Heart right ventricle (tissue), 16 donors: Measurements from ENCODE around the gene IBA57. TPM values are rescaled to one million over a fixed set of nuclear protein-coding genes. Genes with fewer than 3 reads are reported as not detected.
A peak's percentile ranks its signal among the peaks of the same experiment; 100 is the strongest.

Source experiments
- ATAC-seq, 8 donors: fragments of 200-7000 bp; cut with Tn5 transposase; one replicate each; pipeline ENCODE4 v1.9.1; 2020; ENCODE audit warnings: mild to moderate bottlenecking in 8 of 8, moderate library complexity in 8 of 8, moderate number of reproducible peaks in 1 of 8
- DNase-seq, 2 donors: peaks; one replicate each; pipeline ENCODE4 v3.0.0-alpha.2; 2020
- H3K27ac ChIP-seq, 10 donors: fragments of 200-600 bp; sonication (generic) in 2 of 10; one replicate each; pipeline versions ENCODE4 v1.5.0 to v1.8.0; 2020 to 2022; ENCODE audit warnings: mild to moderate bottlenecking in 3 of 10
- H3K27me3 ChIP-seq, 7 donors: fragments of 200-600 bp; one replicate each; pipeline ENCODE4 v1.8.0; 2021 to 2022; ENCODE audit warnings: mild to moderate bottlenecking in 2 of 7
- H3K36me3 ChIP-seq, 9 donors: fragments of 200-600 bp; sonication (generic) in 1 of 9; one replicate each; pipeline versions ENCODE4 v1.5.0 to v1.8.0; 2020 to 2022; ENCODE audit warnings: mild to moderate bottlenecking in 2 of 9
- H3K4me1 ChIP-seq, 9 donors: fragments of 200-600 bp; sonication (generic) in 1 of 9; one replicate each; pipeline versions ENCODE4 v1.5.0 to v1.8.0; 2020 to 2022; ENCODE audit warnings: mild to moderate bottlenecking in 4 of 9
- H3K4me3 ChIP-seq, 10 donors: fragments of 200-600 bp; sonication (generic) in 2 of 10; one replicate each; pipeline versions ENCODE4 v1.5.0 to v1.8.0; 2020 to 2022; ENCODE audit warnings: mild to moderate bottlenecking in 7 of 10, moderate library complexity in 2 of 10
- H3K9me3 ChIP-seq, 11 donors: fragments of 200-600 bp in 10 of 11; sonication (generic) in 2 of 11; one replicate each; pipeline versions ENCODE4 v1.5.0 to v1.8.0; 2013 to 2022; ENCODE audit warnings: mild to moderate bottlenecking in 2 of 11, control low read depth in 1 of 11, moderate library complexity in 1 of 11
- WGBS, 2 donors: extraction: QIAGEN DNeasy Blood & Tissue Kit; methylation state at CpG; one replicate each; pipeline ENCODE4 v1.1.7; 2013; ENCODE audit warnings: inconsistent platforms in 1 of 2; 5-methylcytosine and 5-hydroxymethylcytosine counted together
- intact Hi-C, 10 donors: fragments of 100-400 bp; cut with DNase I; formaldehyde crosslinking; loops; one replicate each; pipeline versions ENCODE4 v1.11.1 to v1.14.2; 2022
- polyA plus RNA-seq, 2 donors: library from polyadenylated mRNA; stranded (reverse); fragments of 200-250 nt; gene quantifications; one replicate each; pipeline ENCODE4 v1.2.3, GENCODE V29; 2013
- total RNA-seq, 10 donors: library from RNA; stranded (reverse); fragmentation: NEBNext Ultra II Directional in 3 of 10; extraction: Animal tissue kit (Norgen Biotek cat#: 25700) in 3 of 10; gene quantifications; one replicate each; pipeline versions ENCODE4 v1.2.1 to v1.2.4, GENCODE V29; 2021 to 2023
- TF ChIP-seq, protein P1 (sequence below), 9 donors: fragments of 200-600 bp; sonication (generic) in 2 of 9; IDR thresholded peaks; one replicate each; pipeline versions ENCODE4 v1.5.0 to v1.8.0; 2021 to 2022; ENCODE audit warnings: antibody characterized with exemption in 9 of 9, mild to moderate bottlenecking in 5 of 9, moderate library complexity in 1 of 9
- donor health status: Arrhythmogenic right ventricular cardiomyopathy.
- donor health status: ischemic (EF 13 %, LVEDD 7.1; RV severe dilation, severe dysfunction).
- donor health status: healthy with polysubstance abuse.
- donor health status: DM: no; HTN: yes; CAD: no.
- donor health status: DM: no; HTN: no; CAD: no.
- donor health status: ischemic (EF 25% LVEDD 6.9; RV normal size, moderate dysfunction).
- donor health status: ischemic (EF 25% LVEDD 5.7; RV mildly dilated, moderate dysfunction).
- donor health status: healthy.
- donor health status: DM: yes; HTN: yes; CAD: no.
- donor health status: Ischemic cardiomyopathy.
- donor health status: ischemic (EF 35%, LVEDD 5.7; RV mildly dilated, moderate dysfunction).
- donor health status: nonischemic (EF 11% LVEDD 7.7; RV severe dilation, severe dysfunction).
- donor health status: DM: yes; HTN: yes; CAD: no.
- donor health status: PGD.
- donor health status: ischemic (EF 29% LVEDD 5.4; RV normal size, mild dysfunction).
- donor health status: nonischemic (EF 23%, LVEDD 6.1; RV moderate dilation, normal function).

IBA57 gene
- total and polyA plus RNA-seq, 12 donors, result 2.8 to 20.3 (median 16.1) TPM

- H3K4me3 ChIP-seq, result no peak overlapping the region
- DNase-seq, result peak; percentile 58 to 59
- 81 to 84% methylated on average over 19 of the region's 19 CpGs for WGBS, 2 donors
Measured at GRCh38 chr1:228176461-228177182, 11.0 kb downstream of the IBA57 start.

DNA sequence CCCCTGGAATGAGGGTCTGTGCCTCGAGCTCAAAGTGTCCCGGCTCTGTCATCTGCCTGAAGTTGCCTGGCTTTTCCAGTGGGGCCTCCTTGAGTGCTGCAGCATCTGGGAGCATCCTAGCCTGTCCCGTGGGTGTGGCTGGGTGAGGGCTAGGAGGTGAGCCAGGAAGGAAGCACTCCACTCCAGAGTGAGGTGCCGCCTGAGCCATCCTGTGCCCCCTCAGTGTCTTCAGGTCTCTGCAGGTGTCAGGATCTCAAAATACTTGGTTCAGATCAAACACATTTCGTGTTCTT, 11.5 kb downstream of the IBA57 start:
- intact Hi-C loops, result loop anchor here in 1 of 10 donors (10.0 kb wide), 1 partner anchor 52 kb away; no protein-coding TSS in a partner anchor

More at GRCh38 chr1:228176461-228177182, 11.0 kb downstream of the IBA57 start:
- intact Hi-C loops, result loop anchor here in 1 of 10 donors (10.0 kb wide), 1 partner anchor 52 kb away; no protein-coding TSS in a partner anchor
- peak; percentile 58 to 88 (median 79) for ATAC-seq
- Histone ChIP-seq H3K4me1 (peaks cover 0 to 29% (median 9%) of the 10 kb centered on the region in 9 donors), H3K27ac (peak overlapping the region in 6 of 10 donors; percentile 26 to 68 (median 56)), H3K9me3 (no peaks in the 10 kb centered on the region), H3K36me3 (peaks cover 0 to 24% (median 3%) of the 10 kb centered on the region in 9 donors), H3K27me3 (no peaks in the 10 kb centered on the region)
- TF ChIP-seq, protein P1, sequence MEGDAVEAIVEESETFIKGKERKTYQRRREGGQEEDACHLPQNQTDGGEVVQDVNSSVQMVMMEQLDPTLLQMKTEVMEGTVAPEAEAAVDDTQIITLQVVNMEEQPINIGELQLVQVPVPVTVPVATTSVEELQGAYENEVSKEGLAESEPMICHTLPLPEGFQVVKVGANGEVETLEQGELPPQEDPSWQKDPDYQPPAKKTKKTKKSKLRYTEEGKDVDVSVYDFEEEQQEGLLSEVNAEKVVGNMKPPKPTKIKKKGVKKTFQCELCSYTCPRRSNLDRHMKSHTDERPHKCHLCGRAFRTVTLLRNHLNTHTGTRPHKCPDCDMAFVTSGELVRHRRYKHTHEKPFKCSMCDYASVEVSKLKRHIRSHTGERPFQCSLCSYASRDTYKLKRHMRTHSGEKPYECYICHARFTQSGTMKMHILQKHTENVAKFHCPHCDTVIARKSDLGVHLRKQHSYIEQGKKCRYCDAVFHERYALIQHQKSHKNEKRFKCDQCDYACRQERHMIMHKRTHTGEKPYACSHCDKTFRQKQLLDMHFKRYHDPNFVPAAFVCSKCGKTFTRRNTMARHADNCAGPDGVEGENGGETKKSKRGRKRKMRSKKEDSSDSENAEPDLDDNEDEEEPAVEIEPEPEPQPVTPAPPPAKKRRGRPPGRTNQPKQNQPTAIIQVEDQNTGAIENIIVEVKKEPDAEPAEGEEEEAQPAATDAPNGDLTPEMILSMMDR (IDR thresholded peaks at IDR 0.05), result no peak

DNA sequence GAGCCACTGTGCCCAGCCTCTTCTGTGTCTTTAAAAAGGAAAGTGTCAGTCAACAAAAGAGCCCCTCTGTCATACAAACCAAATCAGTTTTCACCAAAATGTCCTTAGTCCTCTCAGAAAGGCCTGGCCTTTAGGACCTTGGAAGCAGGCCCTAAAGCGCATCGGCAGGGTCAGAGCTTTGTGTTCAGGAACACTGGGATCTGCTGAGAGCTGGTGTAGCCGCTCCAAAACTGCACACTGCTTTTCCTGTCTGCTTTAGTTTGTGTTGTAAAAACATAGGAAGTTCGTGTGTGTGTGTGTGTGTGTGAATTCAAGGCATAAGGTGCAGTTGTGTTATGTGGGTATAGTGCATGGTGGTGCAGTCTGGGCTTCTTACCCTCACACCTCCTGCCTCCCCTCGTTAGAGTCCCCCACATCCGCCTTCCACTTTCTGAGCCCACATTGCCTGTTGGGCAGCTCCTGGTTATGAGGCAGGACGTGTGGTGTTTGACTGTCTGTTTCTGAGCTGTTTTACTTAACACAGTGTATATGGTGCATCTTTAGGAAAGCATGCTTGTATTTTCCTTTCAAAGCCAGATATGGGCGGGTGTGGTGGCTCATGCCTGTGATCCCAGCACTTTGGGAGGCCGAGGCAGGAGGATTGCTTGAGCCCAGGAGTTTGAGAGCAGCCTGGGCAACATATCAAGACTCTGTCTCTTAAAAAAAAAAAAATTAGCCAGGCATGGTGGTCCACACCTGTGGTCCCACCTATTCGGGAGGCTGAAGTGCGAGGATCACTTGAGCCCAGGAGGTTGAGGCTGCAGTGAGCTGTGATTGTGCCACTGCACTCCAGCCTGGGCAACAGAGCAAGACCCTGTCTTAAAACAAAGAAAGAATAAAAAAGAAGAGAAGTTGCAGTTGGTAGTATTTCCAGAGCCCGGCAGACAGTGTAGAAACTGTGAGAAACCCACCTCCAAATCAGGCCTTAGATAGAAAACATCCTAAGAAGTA, 12.4 kb downstream of the IBA57 start:
- Histone ChIP-seq H3K27me3 (no peaks in the 10 kb centered on the region), H3K27ac (no peak overlapping the region), H3K9me3 (no peaks in the 10 kb centered on the region), H3K36me3 (peaks cover 0 to 24% (median 3%) of the 10 kb centered on the region in 9 donors), H3K4me1 (peaks cover 0 to 31% (median 9%) of the 10 kb centered on the region in 9 donors), H3K4me3 (no peak overlapping the region)
- DNase-seq, result no peak
- ATAC-seq, result no peak
- intact Hi-C loops, result loop anchor here in 1 of 10 donors (10.0 kb wide), 1 partner anchor 53 kb away; no protein-coding TSS in a partner anchor
- TF ChIP-seq, protein P1 (IDR thresholded peaks at IDR 0.05), result no peak
- WGBS, 2 donors, result 89 to 94% methylated on average over 12 of the region's 12 CpGs

More for the DNA sequence above, 11.5 kb downstream of the IBA57 start:
- ATAC-seq (no peak), DNase-seq (no peak)
- peak overlapping the region in 1 of 10 donors; percentile 68 for H3K27ac ChIP-seq
- H3K4me1 ChIP-seq, result peaks cover 0 to 31% (median 9%) of the 10 kb centered on the region in 9 donors
- H3K4me3 ChIP-seq, result no peak overlapping the region
- no peaks in the 10 kb centered on the region for H3K27me3 ChIP-seq
- no peaks in the 10 kb centered on the region for H3K9me3 ChIP-seq
- H3K36me3 ChIP-seq, result peaks cover 0 to 24% (median 3%) of the 10 kb centered on the region in 9 donors
- TF ChIP-seq, protein P1 (IDR thresholded peaks at IDR 0.05), result no peak
- WGBS, 2 donors, result 87 to 90% methylated on average over 5 of the region's 5 CpGs
